Measurements from ENCODE around the gene ANO6. TPM values are rescaled to one million over a fixed set of nuclear protein-coding genes. Genes with fewer than 3 reads are reported as not detected.

ANO6 gene
- total RNA-seq, 1 donor from 2014 or later, result 25.9 TPM

GRCh38 chr12:45338272-45338671 is 122.4 kb downstream of the ANO6 start:
- intact Hi-C loops (cut with micrococcal nuclease), result no loop called here

- intact Hi-C loops (cut with micrococcal nuclease), result no loop called here
These were observed 123.1 kb downstream of the ANO6 start for GRCh38 chr12:45339035-45339434.

GRCh38 chr12:45342171-45342570 is 126.3 kb downstream of the ANO6 start:
- intact Hi-C loops (cut with micrococcal nuclease), result no loop called here

GRCh38 chr12:45342848-45343247 is 127.0 kb downstream of the ANO6 start:
- intact Hi-C loops (cut with micrococcal nuclease), result no loop called here

- intact Hi-C loops (cut with micrococcal nuclease), result no loop called here
These were observed 127.6 kb downstream of the ANO6 start for GRCh38 chr12:45343269-45344051.

- intact Hi-C loops (cut with micrococcal nuclease), result no loop called here
These were observed 132.4 kb downstream of the ANO6 start for GRCh38 chr12:45348311-45348710.

GRCh38 chr12:45348986-45349385 is 133.1 kb downstream of the ANO6 start:
- intact Hi-C loops (cut with micrococcal nuclease), result no loop called here

- intact Hi-C loops (cut with micrococcal nuclease), result no loop called here
These were observed 134.0 kb downstream of the ANO6 start for GRCh38 chr12:45349916-45350315.

GRCh38 chr12:45350861-45351260 is 135.0 kb downstream of the ANO6 start:
- intact Hi-C loops (cut with micrococcal nuclease), result no loop called here

GRCh38 chr12:45351921-45352670 is 136.2 kb downstream of the ANO6 start:
- intact Hi-C loops (cut with micrococcal nuclease), result no loop called here

- intact Hi-C loops (cut with micrococcal nuclease), result no loop called here
These were observed 138.0 kb downstream of the ANO6 start for GRCh38 chr12:45353944-45354343.

GRCh38 chr12:45354399-45354798 is 138.5 kb downstream of the ANO6 start:
- intact Hi-C loops (cut with micrococcal nuclease), result no loop called here

- intact Hi-C loops (cut with micrococcal nuclease), result no loop called here
These were observed 139.8 kb downstream of the ANO6 start for GRCh38 chr12:45355730-45356129.

- intact Hi-C loops (cut with micrococcal nuclease), result no loop called here
These were observed 141.1 kb downstream of the ANO6 start for GRCh38 chr12:45356822-45357538.

- intact Hi-C loops (cut with micrococcal nuclease), result no loop called here
These were observed 141.9 kb downstream of the ANO6 start for GRCh38 chr12:45357539-45358417.

GRCh38 chr12:45362291-45362690 is 146.4 kb downstream of the ANO6 start:
- intact Hi-C loops (cut with micrococcal nuclease), result no loop called here

- intact Hi-C loops (cut with micrococcal nuclease), result no loop called here
These were observed 148.0 kb downstream of the ANO6 start for GRCh38 chr12:45363903-45364302.

- intact Hi-C loops (cut with micrococcal nuclease), result no loop called here
These were observed 153.1 kb downstream of the ANO6 start for GRCh38 chr12:45368841-45369489.

GRCh38 chr12:45377815-45378214 is 161.9 kb downstream of the ANO6 start:
- intact Hi-C loops (cut with micrococcal nuclease), result no loop called here

- intact Hi-C loops (cut with micrococcal nuclease), result no loop called here
These were observed 163.4 kb downstream of the ANO6 start for GRCh38 chr12:45379261-45379660.

GRCh38 chr12:45381351-45381750 is 165.5 kb downstream of the ANO6 start:
- intact Hi-C loops (cut with micrococcal nuclease), result no loop called here

All from T-helper 2 cell treated with Interferon-gamma antibody and Interleukin-4, amounts not matched to agents 100 ng/mL and 5 ng/mL, for 36 hours (primary cell).